ENCODE measurements around the gene RGSL1.
A peak's percentile ranks its signal among the peaks of the same experiment; 100 is the strongest.

RGSL1 gene

GRCh38 chr1:182549346-182549745 is 99.4 kb downstream of the RGSL1 start:
- no peak for DNase-seq (ENCODE audit: low spot score)

GRCh38 chr1:182549811-182550210 is 99.9 kb downstream of the RGSL1 start:
- no peak for DNase-seq (ENCODE audit: low spot score)

GRCh38 chr1:182552527-182552926 is 102.6 kb downstream of the RGSL1 start:
- no peak for DNase-seq (ENCODE audit: low spot score)

- no peak for DNase-seq (ENCODE audit: low spot score)
Measured at GRCh38 chr1:182555493-182555892, 105.5 kb downstream of the RGSL1 start.

GRCh38 chr1:182556279-182556678 is 106.3 kb downstream of the RGSL1 start:
- no peak for DNase-seq (ENCODE audit: low spot score)

- DNase-seq (ENCODE audit: low spot score) = no peak
Measured at GRCh38 chr1:182560392-182560984, 110.5 kb downstream of the RGSL1 start.

GRCh38 chr1:182561456-182561855 is 111.5 kb downstream of the RGSL1 start:
- no peak for DNase-seq (ENCODE audit: low spot score)

GRCh38 chr1:182563095-182563494 is 113.1 kb downstream of the RGSL1 start:
- DNase-seq (ENCODE audit: low spot score) = no peak

GRCh38 chr1:182564406-182565004 is 114.6 kb downstream of the RGSL1 start:
- DNase-seq (ENCODE audit: low spot score) = no peak

- no peak for DNase-seq (ENCODE audit: low spot score)
Measured at GRCh38 chr1:182565537-182565936, 115.6 kb downstream of the RGSL1 start.

- DNase-seq (ENCODE audit: low spot score) = no peak
Measured at GRCh38 chr1:182567629-182568028, 117.7 kb downstream of the RGSL1 start.

- DNase-seq (ENCODE audit: low spot score) = no peak
Measured at GRCh38 chr1:182568647-182569284, 118.8 kb downstream of the RGSL1 start.

- no peak for DNase-seq (ENCODE audit: low spot score)
Measured at GRCh38 chr1:182569939-182570610, 120.1 kb downstream of the RGSL1 start.

GRCh38 chr1:182570611-182570970 is 120.6 kb downstream of the RGSL1 start:
- DNase-seq (ENCODE audit: low spot score) = no peak

GRCh38 chr1:182574156-182574555 is 124.2 kb downstream of the RGSL1 start:
- DNase-seq (ENCODE audit: low spot score) = no peak

- peak; percentile 52 for DNase-seq (ENCODE audit: low spot score)
Measured at GRCh38 chr1:182575540-182576149, 125.7 kb downstream of the RGSL1 start.

GRCh38 chr1:182580736-182581135 is 130.8 kb downstream of the RGSL1 start:
- no peak for DNase-seq (ENCODE audit: low spot score)

- no peak for DNase-seq (ENCODE audit: low spot score)
Measured at GRCh38 chr1:182584746-182585145, 134.8 kb downstream of the RGSL1 start.

GRCh38 chr1:182586380-182586779 is 136.4 kb downstream of the RGSL1 start:
- no peak for DNase-seq (ENCODE audit: low spot score)

GRCh38 chr1:182587093-182587492 is 137.1 kb downstream of the RGSL1 start:
- DNase-seq (ENCODE audit: low spot score) = no peak

- DNase-seq (ENCODE audit: low spot score) = no peak
Measured at GRCh38 chr1:182587666-182588499, 137.9 kb downstream of the RGSL1 start.

Data from SW480 (cell line).